HepG2 (cell line): ENCODE measurements around the gene CHDH. TPM values are rescaled to one million over a fixed set of nuclear protein-coding genes. Genes with fewer than 3 reads are reported as not detected.

Experiments used
- CBFB ChIP-seq: sonication (generic); formaldehyde crosslinking; IDR thresholded peaks from 2 replicates; pipeline ENCODE4 v1.4.0; 2020; ENCODE audit warnings: missing genetic modification reagents
- HNF4A ChIP-seq: sonication (generic); formaldehyde crosslinking; IDR thresholded peaks from 2 replicates; pipeline ENCODE4 v1.4.0; 2020; ENCODE audit warnings: missing genetic modification reagents
- KDM4B ChIP-seq: sonication (generic); formaldehyde crosslinking; IDR thresholded peaks from 2 replicates; pipeline ENCODE4 v1.4.0; 2020; ENCODE audit warnings: missing genetic modification reagents
- MTA3 ChIP-seq: sonication (generic); formaldehyde crosslinking; IDR thresholded peaks from 2 replicates; pipeline ENCODE4 v1.4.0; 2020; ENCODE audit warnings: missing genetic modification reagents
- MTF2 ChIP-seq: sonication (generic); formaldehyde crosslinking; IDR thresholded peaks from 2 replicates; pipeline ENCODE4 v1.5.0; 2020; ENCODE audit warnings: missing genetic modification reagents, borderline replicate concordance
- NFE2L2 ChIP-seq: fragments of 150-350 bp; IDR thresholded peaks from 2 replicates; pipeline ENCODE4 v1.6.1; 2014; ENCODE audit warnings: low read length
- NR2F6 ChIP-seq, 2 experiments: IDR thresholded peaks; 2 replicates each; pipeline ENCODE4 v1.6.1; 2016; ENCODE audit warnings: antibody characterized with exemption in 1 of 2, mild to moderate bottlenecking in 1 of 2
- POLR2AphosphoS5 ChIP-seq: IDR thresholded peaks from 2 replicates; pipeline ENCODE4 v1.6.1; 2012; ENCODE audit warnings: low read depth, low read length
- SSRP1 ChIP-seq: IDR thresholded peaks from 2 replicates; pipeline ENCODE4 v1.6.1; 2016; ENCODE audit warnings: control low read depth
- ZNF263 ChIP-seq: sonication (generic); formaldehyde crosslinking; IDR thresholded peaks from 2 replicates; pipeline ENCODE4 v1.4.0; 2020; ENCODE audit warnings: missing genetic modification reagents
- ZNF264 ChIP-seq: sonication (generic); formaldehyde crosslinking; IDR thresholded peaks from 2 replicates; pipeline ENCODE4 v1.4.0; 2020; ENCODE audit warnings: missing genetic modification reagents
- ZNF567 ChIP-seq: sonication (generic); formaldehyde crosslinking; IDR thresholded peaks from 2 replicates; pipeline ENCODE4 v1.8.1; 2023; ENCODE audit warnings: mild to moderate bottlenecking, missing genetic modification reagents, borderline replicate concordance
- ZNF589 ChIP-seq: sonication (generic); formaldehyde crosslinking; conservative IDR thresholded peaks from 2 replicates; pipeline ENCODE4 v1.8.0; 2022; ENCODE audit warnings: mild to moderate bottlenecking, moderate library complexity, missing genetic modification reagents
- ZNF749 ChIP-seq: sonication (generic); formaldehyde crosslinking; IDR thresholded peaks from 2 replicates; pipeline ENCODE4 v1.8.0; 2022; ENCODE audit warnings: mild to moderate bottlenecking, missing genetic modification reagents, moderate library complexity, borderline replicate concordance
- ZNF839 ChIP-seq: sonication (generic); formaldehyde crosslinking; IDR thresholded peaks from 2 replicates; pipeline ENCODE4 v1.4.0; 2020; ENCODE audit warnings: missing genetic modification reagents, mild to moderate bottlenecking, borderline replicate concordance
- ZSCAN9 ChIP-seq: IDR thresholded peaks from 2 replicates; pipeline ENCODE4 v1.6.1; 2016; ENCODE audit warnings: borderline replicate concordance
- polyA plus RNA-seq, 8 experiments: library from polyadenylated mRNA; depleted of rRNA in 3 of 8; stranded (reverse) in 7 of 8; unstranded in 1 of 8; fragments of >200 nt; fragmentation: Illumina TruSeq in 4 of 8; extraction: Trizol in 4 of 8; gene quantifications; 2 replicates each; pipeline versions ENCODE4 v1.2.1 to v1.2.3, GENCODE V29; 2011 to 2016; ENCODE audit warnings: low read depth in 4 of 8, missing spikeins in 1 of 8, mixed read lengths in 1 of 8; ENCODE audit not compliant: insufficient read depth in 1 of 8
- total RNA-seq, 5 experiments: library from RNA; depleted of rRNA; stranded (reverse); fragments of >200 nt; fragmentation: Illumina TruSeq; extraction: Trizol; gene quantifications; 2 replicates each; pipeline ENCODE4 v1.2.3, GENCODE V29; 2016; ENCODE audit warnings: low read depth in 1 of 5
- TF ChIP-seq, protein P1 (sequence below): sonication (generic); formaldehyde crosslinking; IDR thresholded peaks from 2 replicates; pipeline ENCODE4 v1.4.0; 2020; ENCODE audit warnings: mild to moderate bottlenecking, missing genetic modification reagents
- TF ChIP-seq, protein P2 (sequence below): sonication (generic); formaldehyde crosslinking; IDR thresholded peaks from 2 replicates; pipeline ENCODE4 v1.5.1; 2020; ENCODE audit warnings: missing genetic modification reagents, mild to moderate bottlenecking, borderline replicate concordance
- TF ChIP-seq, protein P3 (sequence below): IDR thresholded peaks from 2 replicates; pipeline ENCODE4 v1.6.1; 2016; ENCODE audit warnings: low read depth, borderline replicate concordance
- TF ChIP-seq, protein P4 (sequence below): sonication (generic); formaldehyde crosslinking; conservative IDR thresholded peaks from 2 replicates; pipeline ENCODE4 v1.8.0; 2022; ENCODE audit warnings: missing genetic modification reagents
- TF ChIP-seq, protein P5 (sequence below): sonication (generic); formaldehyde crosslinking; IDR thresholded peaks from 2 replicates; pipeline ENCODE4 v1.4.0; 2020; ENCODE audit warnings: missing genetic modification reagents
- TF ChIP-seq, protein P6 (sequence below): sonication (generic); formaldehyde crosslinking; conservative IDR thresholded peaks from 2 replicates; pipeline ENCODE4 v1.4.0; 2020; ENCODE audit warnings: missing genetic modification reagents

CHDH gene
- total and polyA plus RNA-seq, 2 of the 13 experiments (the other 11 are each of a cell fraction or from before 2014, with no cell fraction given): 28.1 to 48.9 TPM

DNA sequence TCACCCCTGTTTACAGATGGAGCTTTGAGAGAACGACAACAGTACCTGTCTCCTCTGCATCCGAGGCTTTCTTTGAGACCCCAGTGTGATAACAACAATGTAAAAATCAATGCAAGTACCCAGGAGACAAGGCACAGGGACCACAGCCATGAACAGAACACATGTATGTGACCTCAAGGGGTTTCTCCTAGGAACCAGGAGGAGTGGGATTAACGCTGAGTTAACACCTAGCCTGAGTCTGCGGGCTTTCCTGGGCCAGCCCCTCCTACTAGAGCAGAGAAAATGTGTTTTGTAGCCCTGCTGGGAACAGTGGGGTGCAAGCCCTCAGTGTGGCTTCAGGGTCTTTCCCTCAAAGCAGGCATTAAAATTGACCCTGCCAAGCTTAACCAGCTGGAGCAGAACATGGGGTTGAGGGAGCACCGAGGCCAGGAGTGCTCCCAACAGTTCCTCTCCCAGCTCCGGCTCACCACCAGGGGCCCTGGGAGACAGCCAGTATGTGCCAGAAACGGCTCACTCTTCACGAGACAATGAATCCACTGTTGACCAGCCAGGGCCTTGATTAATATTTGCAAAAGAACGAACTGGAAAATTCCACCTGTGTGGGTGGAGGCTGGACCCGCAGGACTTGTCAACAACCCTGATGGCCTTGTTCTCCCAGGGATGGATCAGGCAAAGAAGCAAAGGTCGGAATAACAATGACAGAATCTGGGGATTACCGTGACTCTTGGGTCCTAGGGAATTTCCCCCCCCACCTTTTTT, 3.6 kb downstream of the CHDH start (continued):
- TF ChIP-seq, protein P1, sequence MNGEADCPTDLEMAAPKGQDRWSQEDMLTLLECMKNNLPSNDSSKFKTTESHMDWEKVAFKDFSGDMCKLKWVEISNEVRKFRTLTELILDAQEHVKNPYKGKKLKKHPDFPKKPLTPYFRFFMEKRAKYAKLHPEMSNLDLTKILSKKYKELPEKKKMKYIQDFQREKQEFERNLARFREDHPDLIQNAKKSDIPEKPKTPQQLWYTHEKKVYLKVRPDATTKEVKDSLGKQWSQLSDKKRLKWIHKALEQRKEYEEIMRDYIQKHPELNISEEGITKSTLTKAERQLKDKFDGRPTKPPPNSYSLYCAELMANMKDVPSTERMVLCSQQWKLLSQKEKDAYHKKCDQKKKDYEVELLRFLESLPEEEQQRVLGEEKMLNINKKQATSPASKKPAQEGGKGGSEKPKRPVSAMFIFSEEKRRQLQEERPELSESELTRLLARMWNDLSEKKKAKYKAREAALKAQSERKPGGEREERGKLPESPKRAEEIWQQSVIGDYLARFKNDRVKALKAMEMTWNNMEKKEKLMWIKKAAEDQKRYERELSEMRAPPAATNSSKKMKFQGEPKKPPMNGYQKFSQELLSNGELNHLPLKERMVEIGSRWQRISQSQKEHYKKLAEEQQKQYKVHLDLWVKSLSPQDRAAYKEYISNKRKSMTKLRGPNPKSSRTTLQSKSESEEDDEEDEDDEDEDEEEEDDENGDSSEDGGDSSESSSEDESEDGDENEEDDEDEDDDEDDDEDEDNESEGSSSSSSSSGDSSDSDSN (CRISPR knock-in tag): peak; percentile 82
- TF ChIP-seq HNF4A (CRISPR knock-in tag) (peak; percentile 90), SSRP1 (CRISPR knock-in tag) (no peak), POLR2AphosphoS5 (peak; percentile 66), KDM4B (peak; percentile 51; the same call in 1 of the 2 replicates), ZNF264 (peak; percentile 83), ZNF749 (CRISPR knock-in tag) (0 out of 2 replicates have a peak, but pooled peaks have one; percentile 16), CBFB (CRISPR knock-in tag) (peak; percentile 19; the same call in 1 of the 2 replicates), ZNF589 (CRISPR knock-in tag) (no peak), NFE2L2 (no peak), ZNF263 (CRISPR knock-in tag) (peak; percentile 100), MTA3 (CRISPR knock-in tag) (no peak), NR2F6 (IDR thresholded peaks at IDR 0.05) (peak; percentile 48; the same call in 1 of the 2 replicates), NR2F6 (CRISPR knock-in tag; IDR thresholded peaks at IDR 0.05) (peak; percentile 79), MTF2 (CRISPR knock-in tag) (no peak), ZNF567 (CRISPR knock-in tag) (0 out of 2 replicates have a peak, but pooled peaks have one; percentile 19), ZSCAN9 (CRISPR knock-in tag) (no peak), ZNF839 (CRISPR knock-in tag) (no peak)
- TF ChIP-seq, protein P2, sequence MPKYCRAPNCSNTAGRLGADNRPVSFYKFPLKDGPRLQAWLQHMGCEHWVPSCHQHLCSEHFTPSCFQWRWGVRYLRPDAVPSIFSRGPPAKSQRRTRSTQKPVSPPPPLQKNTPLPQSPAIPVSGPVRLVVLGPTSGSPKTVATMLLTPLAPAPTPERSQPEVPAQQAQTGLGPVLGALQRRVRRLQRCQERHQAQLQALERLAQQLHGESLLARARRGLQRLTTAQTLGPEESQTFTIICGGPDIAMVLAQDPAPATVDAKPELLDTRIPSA (CRISPR knock-in tag): no peak
- TF ChIP-seq, protein P3, sequence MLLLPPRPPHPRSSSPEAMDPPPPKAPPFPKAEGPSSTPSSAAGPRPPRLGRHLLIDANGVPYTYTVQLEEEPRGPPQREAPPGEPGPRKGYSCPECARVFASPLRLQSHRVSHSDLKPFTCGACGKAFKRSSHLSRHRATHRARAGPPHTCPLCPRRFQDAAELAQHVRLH (CRISPR knock-in tag): 0 out of 2 replicates have a peak, but pooled peaks have one; percentile 48
- TF ChIP-seq, protein P4, sequence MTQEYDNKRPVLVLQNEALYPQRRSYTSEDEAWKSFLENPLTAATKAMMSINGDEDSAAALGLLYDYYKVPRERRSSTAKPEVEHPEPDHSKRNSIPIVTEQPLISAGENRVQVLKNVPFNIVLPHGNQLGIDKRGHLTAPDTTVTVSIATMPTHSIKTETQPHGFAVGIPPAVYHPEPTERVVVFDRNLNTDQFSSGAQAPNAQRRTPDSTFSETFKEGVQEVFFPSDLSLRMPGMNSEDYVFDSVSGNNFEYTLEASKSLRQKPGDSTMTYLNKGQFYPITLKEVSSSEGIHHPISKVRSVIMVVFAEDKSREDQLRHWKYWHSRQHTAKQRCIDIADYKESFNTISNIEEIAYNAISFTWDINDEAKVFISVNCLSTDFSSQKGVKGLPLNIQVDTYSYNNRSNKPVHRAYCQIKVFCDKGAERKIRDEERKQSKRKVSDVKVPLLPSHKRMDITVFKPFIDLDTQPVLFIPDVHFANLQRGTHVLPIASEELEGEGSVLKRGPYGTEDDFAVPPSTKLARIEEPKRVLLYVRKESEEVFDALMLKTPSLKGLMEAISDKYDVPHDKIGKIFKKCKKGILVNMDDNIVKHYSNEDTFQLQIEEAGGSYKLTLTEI: no peak
- TF ChIP-seq, protein P5, sequence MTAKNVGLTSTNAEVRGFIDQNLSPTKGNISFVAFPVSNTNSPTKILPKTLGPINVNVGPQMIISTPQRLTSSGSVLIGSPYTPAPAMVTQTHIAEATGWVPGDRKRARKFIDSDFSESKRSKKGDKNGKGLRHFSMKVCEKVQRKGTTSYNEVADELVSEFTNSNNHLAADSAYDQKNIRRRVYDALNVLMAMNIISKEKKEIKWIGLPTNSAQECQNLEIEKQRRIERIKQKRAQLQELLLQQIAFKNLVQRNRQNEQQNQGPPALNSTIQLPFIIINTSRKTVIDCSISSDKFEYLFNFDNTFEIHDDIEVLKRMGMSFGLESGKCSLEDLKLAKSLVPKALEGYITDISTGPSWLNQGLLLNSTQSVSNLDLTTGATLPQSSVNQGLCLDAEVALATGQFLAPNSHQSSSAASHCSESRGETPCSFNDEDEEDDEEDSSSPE: no peak
- TF ChIP-seq, protein P6, sequence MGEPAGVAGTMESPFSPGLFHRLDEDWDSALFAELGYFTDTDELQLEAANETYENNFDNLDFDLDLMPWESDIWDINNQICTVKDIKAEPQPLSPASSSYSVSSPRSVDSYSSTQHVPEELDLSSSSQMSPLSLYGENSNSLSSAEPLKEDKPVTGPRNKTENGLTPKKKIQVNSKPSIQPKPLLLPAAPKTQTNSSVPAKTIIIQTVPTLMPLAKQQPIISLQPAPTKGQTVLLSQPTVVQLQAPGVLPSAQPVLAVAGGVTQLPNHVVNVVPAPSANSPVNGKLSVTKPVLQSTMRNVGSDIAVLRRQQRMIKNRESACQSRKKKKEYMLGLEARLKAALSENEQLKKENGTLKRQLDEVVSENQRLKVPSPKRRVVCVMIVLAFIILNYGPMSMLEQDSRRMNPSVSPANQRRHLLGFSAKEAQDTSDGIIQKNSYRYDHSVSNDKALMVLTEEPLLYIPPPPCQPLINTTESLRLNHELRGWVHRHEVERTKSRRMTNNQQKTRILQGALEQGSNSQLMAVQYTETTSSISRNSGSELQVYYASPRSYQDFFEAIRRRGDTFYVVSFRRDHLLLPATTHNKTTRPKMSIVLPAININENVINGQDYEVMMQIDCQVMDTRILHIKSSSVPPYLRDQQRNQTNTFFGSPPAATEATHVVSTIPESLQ (CRISPR knock-in tag): no peak
